WTC11 (cell line): Measurements from ENCODE around the gene TUBA3D. TPM values are rescaled to one million over a fixed set of nuclear protein-coding genes. Genes with fewer than 3 reads are reported as not detected.

Experiments
- ATAC-seq: fragments of 200-7000 bp; cut with Tn5 transposase; 2 replicates; pipeline ENCODE4 v1.10.0; 2021; ENCODE audit warnings: mild to moderate bottlenecking, moderate library complexity
- Bru-seq: library from RNA; stranded (reverse); fragments of 400-500 nt; gene quantifications from one replicate; lab custom pipeline; 2021; lab: Mats Ljungman, UMichigan
- CTCF ChIA-PET: fragments of 300-600 bp; sonication (Branson Sonifier 250); formaldehyde crosslinking; loops from one replicate; lab custom pipeline; 2021; ENCODE audit warnings: antibody characterized with exemption; lab: Charles Lee
- POLR2A ChIA-PET: fragments of 350-600 bp; sonication (Branson Sonifier 250); formaldehyde crosslinking; loops from one replicate; lab custom pipeline; 2021; ENCODE audit warnings: antibody characterized with exemption; lab: Charles Lee
- DNase-seq: peaks from one replicate; pipeline ENCODE4 v3.0.0; 2021; ENCODE audit warnings: low spot score
- H3K27ac Mint-ChIP-seq: 2 replicates; pipeline ENCODE4 v1.8.0; 2021; ENCODE audit warnings: mixed read lengths
- H3K27me3 Mint-ChIP-seq: 2 replicates; pipeline ENCODE4 v1.8.0; 2021; ENCODE audit warnings: low read depth, mild to moderate bottlenecking, moderate library complexity, mixed read lengths
- H3K36me3 Mint-ChIP-seq: 2 replicates; pipeline ENCODE4 v1.8.0; 2021; ENCODE audit warnings: mixed read lengths
- H3K4me1 Mint-ChIP-seq: 2 replicates; pipeline ENCODE4 v1.8.0; 2022; ENCODE audit warnings: mixed read lengths
- H3K4me3 Mint-ChIP-seq: 2 replicates; pipeline ENCODE4 v1.8.0; 2021; ENCODE audit warnings: mild to moderate bottlenecking, moderate library complexity, mixed read lengths
- H3K9me3 Mint-ChIP-seq: 2 replicates; pipeline ENCODE4 v1.8.0; 2021; ENCODE audit warnings: mixed read lengths
- ATF3 ChIP-seq: sonication (generic); formaldehyde crosslinking; conservative IDR thresholded peaks from 2 replicates; pipeline ENCODE4 v1.8.1; 2022; ENCODE audit warnings: mild to moderate bottlenecking, missing genetic modification reagents
- CBFB ChIP-seq: sonication (generic); formaldehyde crosslinking; IDR thresholded peaks from 2 replicates; pipeline ENCODE4 v1.8.1; 2022; ENCODE audit warnings: mild to moderate bottlenecking, low read depth, missing genetic modification reagents
- CREB1 ChIP-seq: sonication (generic); formaldehyde crosslinking; IDR thresholded peaks from 2 replicates; pipeline ENCODE4 v1.8.0; 2023; ENCODE audit warnings: mild to moderate bottlenecking, missing genetic modification reagents
- CREM ChIP-seq: sonication (generic); formaldehyde crosslinking; IDR thresholded peaks from 2 replicates; pipeline ENCODE4 v1.8.1; 2022; ENCODE audit warnings: mild to moderate bottlenecking, missing genetic modification reagents, moderate library complexity
- E2F1 ChIP-seq: sonication (generic); formaldehyde crosslinking; IDR thresholded peaks from 2 replicates; pipeline ENCODE4 v1.8.0; 2022; ENCODE audit warnings: mild to moderate bottlenecking, missing genetic modification reagents
- FOXJ3 ChIP-seq: sonication (generic); formaldehyde crosslinking; IDR thresholded peaks from 2 replicates; pipeline ENCODE4 v1.9.0; 2021; ENCODE audit warnings: missing genetic modification reagents, mild to moderate bottlenecking, borderline replicate concordance
- GRHL2 ChIP-seq: fragments of 250-450 bp; sonication (Bioruptor Pico); IDR thresholded peaks from 2 replicates; pipeline ENCODE4 v1.8.0; 2022; ENCODE audit warnings: mild to moderate bottlenecking, moderate library complexity; ENCODE audit not compliant: insufficient replicate concordance, severe bottlenecking
- GTF2I ChIP-seq: fragments of 250-450 bp; sonication (Bioruptor Pico); conservative IDR thresholded peaks from 2 replicates; pipeline ENCODE4 v1.4.0; 2021; ENCODE audit warnings: mild to moderate bottlenecking
- MXD4 ChIP-seq: fragments of 250-450 bp; sonication (Bioruptor Pico); IDR thresholded peaks from 2 replicates; pipeline ENCODE4 v1.8.0; 2021; ENCODE audit warnings: mild to moderate bottlenecking, moderate library complexity, borderline replicate concordance
- NFYB ChIP-seq: sonication (generic); formaldehyde crosslinking; conservative IDR thresholded peaks from 2 replicates; pipeline ENCODE4 v1.8.0; 2022; ENCODE audit warnings: low read depth, missing genetic modification reagents
- PRDM15 ChIP-seq: sonication (generic); formaldehyde crosslinking; IDR thresholded peaks from 2 replicates; pipeline ENCODE4 v1.8.0; 2022; ENCODE audit warnings: missing genetic modification reagents
- RELA ChIP-seq: sonication (generic); formaldehyde crosslinking; IDR thresholded peaks from 2 replicates; pipeline ENCODE4 v1.8.1; 2022; ENCODE audit warnings: missing genetic modification reagents, mild to moderate bottlenecking, borderline replicate concordance
- SOX15 ChIP-seq: fragments of 250-450 bp; sonication (Bioruptor Pico); IDR thresholded peaks from 2 replicates; pipeline ENCODE4 v1.9.0; 2021; ENCODE audit warnings: mild to moderate bottlenecking
- STAT6 ChIP-seq: sonication (generic); formaldehyde crosslinking; conservative IDR thresholded peaks from 2 replicates; pipeline ENCODE4 v1.8.1; 2023; ENCODE audit warnings: mild to moderate bottlenecking, low read depth, missing genetic modification reagents, moderate library complexity
- ZNF138 ChIP-seq: sonication (generic); formaldehyde crosslinking; conservative IDR thresholded peaks from 2 replicates; pipeline ENCODE4 v1.8.1; 2022; ENCODE audit warnings: mild to moderate bottlenecking, moderate library complexity, missing genetic modification reagents
- ZNF219 ChIP-seq: sonication (generic); formaldehyde crosslinking; IDR thresholded peaks from 2 replicates; pipeline ENCODE4 v1.8.0; 2023; ENCODE audit warnings: missing genetic modification reagents, mild to moderate bottlenecking, borderline replicate concordance
- ZNF671 ChIP-seq: fragments of 250-450 bp; sonication (Bioruptor Pico); IDR thresholded peaks from 2 replicates; pipeline ENCODE4 v1.8.0; 2021; ENCODE audit warnings: mild to moderate bottlenecking
- long read RNA-seq, 3 experiments: library from RNA in 1 of 3; library from capped mRNA in 1 of 3; library from polyadenylated mRNA in 1 of 3; unstranded in 2 of 3; stranded (forward) in 1 of 3; transcript quantifications; one replicate each; pipeline ENCODE4 v2.0.0, GENCODE V29; 2021
- total RNA-seq: library from RNA; stranded (reverse); gene quantifications from 3 replicates; pipeline ENCODE4 v1.2.3, GENCODE V29; 2021
- TF ChIP-seq, protein P1 (sequence below): sonication (generic); formaldehyde crosslinking; IDR thresholded peaks from 2 replicates; pipeline ENCODE4 v1.8.1; 2022; ENCODE audit warnings: low read depth, missing genetic modification reagents, borderline replicate concordance

TUBA3D gene
- total RNA-seq, result 0.25 to 0.28 TPM in 2 of 3 replicates, not detected in the other
- percentile 6 among the genes with signal in this experiment for Bru-seq, nascent RNA
- long read RNA-seq, experiment 1, partial matches to known transcripts, result 0 of 2 reads
- long read RNA-seq, experiment 1, other reads (novel, unspliced or antisense), result 0 of 2 reads
- long read RNA-seq, experiment 2, result 0 reads
- long read RNA-seq, experiment 3, result 0 reads

- Mint-ChIP-seq H3K27me3 (no peaks in the 10 kb centered on the region; the same call in 1 of the 2 replicates), H3K4me1 (no peaks in the 10 kb centered on the region)
- CTCF ChIA-PET, result no interaction called here
- ATAC-seq, result peak; percentile 74
- peak; percentile 40; the same call in 1 of the 2 replicates for TF ChIP-seq NFYB (CRISPR knock-in tag)
- TF ChIP-seq, protein P1, sequence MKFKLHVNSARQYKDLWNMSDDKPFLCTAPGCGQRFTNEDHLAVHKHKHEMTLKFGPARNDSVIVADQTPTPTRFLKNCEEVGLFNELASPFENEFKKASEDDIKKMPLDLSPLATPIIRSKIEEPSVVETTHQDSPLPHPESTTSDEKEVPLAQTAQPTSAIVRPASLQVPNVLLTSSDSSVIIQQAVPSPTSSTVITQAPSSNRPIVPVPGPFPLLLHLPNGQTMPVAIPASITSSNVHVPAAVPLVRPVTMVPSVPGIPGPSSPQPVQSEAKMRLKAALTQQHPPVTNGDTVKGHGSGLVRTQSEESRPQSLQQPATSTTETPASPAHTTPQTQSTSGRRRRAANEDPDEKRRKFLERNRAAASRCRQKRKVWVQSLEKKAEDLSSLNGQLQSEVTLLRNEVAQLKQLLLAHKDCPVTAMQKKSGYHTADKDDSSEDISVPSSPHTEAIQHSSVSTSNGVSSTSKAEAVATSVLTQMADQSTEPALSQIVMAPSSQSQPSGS (CRISPR knock-in tag), result no peak
- TF ChIP-seq, all 79 proteins: peak for 1
- H3K27ac Mint-ChIP-seq, result no peak within 1 kb of the TSS
- H3K36me3 Mint-ChIP-seq, result no peaks in the 10 kb centered on the region
- no peaks in the 10 kb centered on the region for H3K9me3 Mint-ChIP-seq
- DNase-seq, result no peak
- POLR2A ChIA-PET, result no interaction called here
- no peak within 1 kb of the TSS for H3K4me3 Mint-ChIP-seq
These were observed at the start of gene TUBA3D for GRCh38 chr2:131475831-131476230. TUBA3D (plus strand) TSS chr2:131476119; CDS start chr2:131476200, 81 bp downstream.

- Mint-ChIP-seq H3K4me1 (peaks cover 21% of the 10 kb centered on the region), H3K36me3 (peaks cover 6% of the 10 kb centered on the region), H3K4me3 (no peak overlapping the region)
- no peak for ATAC-seq
- TF ChIP-seq CREB1 (CRISPR knock-in tag) (no peak), GRHL2 (CRISPR knock-in tag) (no peak), GTF2I (CRISPR knock-in tag) (no peak), ZNF219 (CRISPR knock-in tag) (no peak), STAT6 (CRISPR knock-in tag) (no peak), ZNF138 (no peak), SOX15 (CRISPR knock-in tag) (no peak), ATF3 (no peak), NFYB (CRISPR knock-in tag) (no peak), ZNF671 (CRISPR knock-in tag) (no peak), FOXJ3 (no peak), CBFB (CRISPR knock-in tag) (no peak), E2F1 (no peak), RELA (CRISPR knock-in tag) (no peak), PRDM15 (no peak), MXD4 (CRISPR knock-in tag) (no peak), CREM (CRISPR knock-in tag) (no peak)
- TF ChIP-seq, all 79 proteins: peak for 0
- Mint-ChIP-seq H3K9me3 (peaks cover 5% of the 10 kb centered on the region; the same call in 1 of the 2 replicates), H3K27ac (no peak overlapping the region), H3K27me3 (peaks cover 62% of the 10 kb centered on the region)
- CTCF ChIA-PET, result no interaction called here
- no peak for DNase-seq
- POLR2A ChIA-PET, result no interaction called here
These were observed 49.2 kb upstream of the TUBA3D start for GRCh38 chr2:131426727-131427126.
